GM12878 (cell line): Measurements from ENCODE around the gene SNRPB2. TPM values are rescaled to one million over a fixed set of nuclear protein-coding genes. Genes with fewer than 3 reads are reported as not detected.

Source experiments
- ATAC-seq: fragments of 200-7000 bp; cut with Tn5 transposase; 3 replicates; pipeline ENCODE4 v1.9.1; 2020; ENCODE audit warnings: mild to moderate bottlenecking, moderate library complexity
- BruUV-seq: library from RNA; stranded (reverse); fragments of 400-500 nt; replicated peaks from 2 replicates; lab custom pipeline; 2021; lab: Mats Ljungman, UMichigan
- CTCF ChIA-PET: fragments of 300-600 bp; sonication (Branson Sonifier 250); formaldehyde crosslinking; extraction: SDS; loops from one replicate; lab custom pipeline; 2021; ENCODE audit warnings: inconsistent platforms; lab: Yijun Ruan, JAX
- POLR2A ChIA-PET: fragments of 350-600 bp; formaldehyde crosslinking; extraction: SDS; loops from one replicate; lab custom pipeline; 2021; ENCODE audit warnings: inconsistent platforms; lab: Charles Lee
- RAD21 ChIA-PET: fragments of 300-600 bp; sonication (Branson Sonifier 250); formaldehyde crosslinking; loops from one replicate; lab custom pipeline; 2023; ENCODE audit warnings: antibody characterized with exemption; ENCODE audit not compliant: unreplicated experiment; lab: Charles Lee
- SMC1A ChIA-PET: fragments of 300-600 bp; sonication (Branson Sonifier 250); formaldehyde crosslinking; loops from one replicate; lab custom pipeline; 2023; ENCODE audit not compliant: unreplicated experiment, uncharacterized antibody; lab: Charles Lee
- DNase-seq: peaks from one replicate; pipeline ENCODE4 v3.0.0-alpha.2; 2011; ENCODE audit warnings: low read depth, low spot score
- FAIRE-seq: peaks from 3 replicates; lab custom pipeline; 2011; peaks lifted over from hg19 to GRCh38; lab: Jason Lieb, UNC
- H2AFZ ChIP-seq: 2 replicates; pipeline ENCODE4 v1.6.0; 2011; ENCODE audit warnings: low read depth, low read length, control low read depth; ENCODE audit not compliant: control insufficient read depth
- H3K27ac ChIP-seq: 2 replicates; pipeline ENCODE4 v1.5.1; 2011; ENCODE audit warnings: control low read depth; ENCODE audit not compliant: control insufficient read depth, insufficient read depth
- H3K27me3 ChIP-seq, 2 experiments: replicated peaks in 1 of 2; 2 replicates each; pipeline versions ENCODE4 v1.6.0 to v1.6.1; 2011; ENCODE audit warnings: low read length in 1 of 2; ENCODE audit not compliant: control insufficient read depth in 2 of 2, insufficient read depth in 2 of 2
- H3K36me3 ChIP-seq, 2 experiments: 2 replicates each; pipeline ENCODE4 v1.5.1; 2011; ENCODE audit warnings: low read length in 1 of 2; ENCODE audit not compliant: control insufficient read depth in 2 of 2, insufficient read depth in 2 of 2
- H3K4me1 ChIP-seq: 2 replicates; pipeline ENCODE4 v1.6.1; 2011; ENCODE audit warnings: mild to moderate bottlenecking, low read length, moderate library complexity, mixed read lengths; ENCODE audit not compliant: control insufficient read depth, insufficient read depth
- H3K4me2 ChIP-seq: 2 replicates; pipeline ENCODE4 v1.6.0; 2011; ENCODE audit warnings: control low read depth; ENCODE audit not compliant: control insufficient read depth, insufficient read depth
- H3K4me3 ChIP-seq: fragments of 200-600 bp; sonication (generic); 2 replicates; pipeline ENCODE4 v1.5.1; 2016
- H3K79me2 ChIP-seq: 2 replicates; pipeline ENCODE4 v1.6.0; 2011; ENCODE audit warnings: low read length; ENCODE audit not compliant: control insufficient read depth, insufficient read depth
- H3K9ac ChIP-seq: 2 replicates; pipeline ENCODE4 v1.8.0; 2011; ENCODE audit warnings: low read length, control low read depth, mixed read lengths; ENCODE audit not compliant: control insufficient read depth, insufficient read depth
- H3K9me3 ChIP-seq: replicated peaks from 3 replicates; pipeline ENCODE4 v1.5.1; 2011; ENCODE audit warnings: mild to moderate bottlenecking, low read length; ENCODE audit not compliant: control insufficient read depth, insufficient read depth
- H4K20me1 ChIP-seq: 2 replicates; pipeline ENCODE4 v1.6.0; 2011; ENCODE audit not compliant: control insufficient read depth, insufficient read depth
- BACH1 ChIP-seq: fragments of 450-650 bp; IDR thresholded peaks from 2 replicates; pipeline ENCODE4 v1.6.1; 2017; ENCODE audit warnings: mild to moderate bottlenecking, borderline replicate concordance
- BCLAF1 ChIP-seq: fragments of 450-650 bp; IDR thresholded peaks from 2 replicates; pipeline ENCODE4 v1.6.1; 2017; ENCODE audit warnings: antibody characterized with exemption, mild to moderate bottlenecking, moderate library complexity
- CEBPB ChIP-seq, 2 experiments: fragments of 150-350 bp in 1 of 2; IDR thresholded peaks; 2 replicates each; pipeline ENCODE4 v1.6.1; 2012 to 2014; ENCODE audit warnings: low read depth in 2 of 2, low read length in 2 of 2, borderline replicate concordance in 1 of 2, inconsistent platforms in 1 of 2
- IRF5 ChIP-seq: fragments of 450-650 bp; IDR thresholded peaks from 2 replicates; pipeline ENCODE4 v1.6.1; 2017; ENCODE audit warnings: borderline replicate concordance
- PBX3 ChIP-seq: IDR thresholded peaks from 2 replicates; pipeline ENCODE4 v1.6.1; 2011; ENCODE audit warnings: mild to moderate bottlenecking, low read depth, low read length, moderate library complexity; ENCODE audit not compliant: insufficient replicate concordance
- PRDM15 ChIP-seq: fragments of 450-650 bp; formaldehyde crosslinking; IDR thresholded peaks from 2 replicates; pipeline ENCODE4 v1.4.0; 2020; ENCODE audit warnings: mild to moderate bottlenecking, moderate library complexity
- SKIL ChIP-seq: fragments of 450-650 bp; IDR thresholded peaks from 2 replicates; pipeline ENCODE4 v1.6.1; 2017; ENCODE audit warnings: mild to moderate bottlenecking, low read depth, inconsistent platforms; ENCODE audit not compliant: poor library complexity, severe bottlenecking
- ZNF24 ChIP-seq: fragments of 450-650 bp; IDR thresholded peaks from 2 replicates; pipeline ENCODE4 v1.6.1; 2017; ENCODE audit warnings: antibody characterized with exemption, mild to moderate bottlenecking
- ZNF274 ChIP-seq: IDR thresholded peaks from one replicate; pipeline ENCODE4 v1.8.0; 2011; ENCODE audit not compliant: insufficient read length, insufficient read depth
- WGBS: methylation state at CpG from one replicate; pipeline ENCODE4 v1.1.6; 2016; ENCODE audit warnings: low lambda C conversion rate; ENCODE audit not compliant: insufficient replicate concordance, insufficient coverage; ENCODE audit errors: missing lambda C conversion rate; 5-methylcytosine and 5-hydroxymethylcytosine counted together
- in situ Hi-C: fragments of 300-500 bp; cut with MboI; formaldehyde crosslinking; loops from 9 replicates; pipeline ENCODE4 v1.14.3; 2018; ENCODE audit warnings: mixed read lengths
- intact Hi-C: fragments of 100-400 bp; cut with micrococcal nuclease; formaldehyde crosslinking; loops from one replicate; pipeline ENCODE4 v1.14.2; 2022; ENCODE audit not compliant: unreplicated experiment
- polyA plus RNA-seq, 11 experiments: library from polyadenylated mRNA; depleted of rRNA in 4 of 11; unstranded in 6 of 11; stranded (reverse) in 5 of 11; fragments of >200 nt; fragmentation: Nextera tagmentation in 4 of 11; fragmentation: Illumina TruSeq in 1 of 11; extraction: Ambion mirVana in 4 of 11; extraction: Trizol in 1 of 11; gene quantifications; 1 replicate in 1 of 11; 2 replicates in 10 of 11; pipeline versions ENCODE4 v1.2.1 to v1.2.3, GENCODE V29; 2011 to 2016; ENCODE audit warnings: inconsistent platforms in 2 of 11, missing spikeins in 2 of 11, low read depth in 1 of 11
- total RNA-seq, 4 experiments: library from RNA; depleted of rRNA in 3 of 4; stranded (reverse); fragments of >200 nt in 3 of 4; fragmentation: Illumina TruSeq in 1 of 4; extraction: Trizol in 1 of 4; gene quantifications; 2 replicates each; pipeline versions ENCODE4 v1.2.1 to v1.2.3, GENCODE V29; 2013 to 2021

The SNRPB2 gene
- total and polyA plus RNA-seq, 10 of the 15 experiments (the other 5 are each of a cell fraction or from before 2014, with no cell fraction given) = 63.5 to 245 (median 136) TPM

GRCh38 chr20:16711661-16712258 is 18.1 kb upstream of the SNRPB2 start:
- no peaks in the 10 kb centered on the region for H3K79me2 ChIP-seq
- POLR2A ChIA-PET = no interaction called here
- intact Hi-C loops = no loop called here
- in situ Hi-C loops = no loop called here
- peaks cover 0 to 3% of the 10 kb centered on the region in 2 experiments; a peak in 1 of 4 replicates for H3K27me3 ChIP-seq
- ATAC-seq = no peak
- H3K4me1 ChIP-seq = peaks cover 27% of the 10 kb centered on the region
- no peak overlapping the region for H3K4me3 ChIP-seq
- BruUV-seq = no TSS peak
- 71% methylated on average over 4 of the region's 4 CpGs for WGBS
- no peak overlapping the region for H3K4me2 ChIP-seq
- H3K9me3 ChIP-seq = no peaks in the 10 kb centered on the region; the same call in 2 of the 3 replicates
- H3K36me3 ChIP-seq = no peaks in the 10 kb centered on the region
- RAD21 ChIA-PET = no interaction called here
- FAIRE-seq = no peak
- no peak overlapping the region for H2AFZ ChIP-seq
- H4K20me1 ChIP-seq = no peaks in the 10 kb centered on the region
- CTCF ChIA-PET = no interaction called here
- no peak for DNase-seq
- SMC1A ChIA-PET = interaction anchor here (1.0 kb wide), 1 partner anchor 10 kb away, joined by 3 read pairs; no protein-coding TSS in a partner anchor
- H3K9ac ChIP-seq = no peak overlapping the region
- no peak overlapping the region for H3K27ac ChIP-seq
- no peak for TF ChIP-seq SKIL
- no peak for TF ChIP-seq BCLAF1
- no peak for TF ChIP-seq PBX3
- TF ChIP-seq PRDM15 (CRISPR knock-in tag) = no peak
- TF ChIP-seq ZNF24 = no peak
- no peak for TF ChIP-seq BACH1
- no peak for TF ChIP-seq IRF5
- no peak for TF ChIP-seq ZNF274
- TF ChIP-seq CEBPB (IDR thresholded peaks at IDR 0.05; ENCODE audit: borderline replicate concordance in 1 of 2, low read depth in 2 of 2, low read length in 2 of 2) = no peak
